GM18511 (cell line): ENCODE data around the gene FOXK2.
"Not testable (repeated sequence)": the region's sequence is repeated elsewhere in the genome, so short reads cannot be mapped to it uniquely, and the experiment has no call there.

Experiments
- ATAC-seq: cut with Tn5 transposase; IDR thresholded peaks from one replicate; pipeline ENCODE4 v1.9.1; 2021; ENCODE audit warnings: mild to moderate bottlenecking, moderate library complexity; ENCODE audit not compliant: unreplicated experiment

Gene FOXK2

GRCh38 chr17:82528484-82529265 is 9.1 kb downstream of the FOXK2 start:
- ATAC-seq, result no peak

GRCh38 chr17:82529914-82530300 is 10.4 kb downstream of the FOXK2 start:
- no peak for ATAC-seq

- no peak for ATAC-seq
Observed at GRCh38 chr17:82531431-82531881, 11.9 kb downstream of the FOXK2 start.

GRCh38 chr17:82534401-82534812 is 14.9 kb downstream of the FOXK2 start:
- ATAC-seq, result no peak

- ATAC-seq, result no peak
Observed at GRCh38 chr17:82536512-82537201, 17.1 kb downstream of the FOXK2 start.

GRCh38 chr17:82537228-82537627 is 17.7 kb downstream of the FOXK2 start:
- not testable (repeated sequence) for ATAC-seq

- not testable (repeated sequence) for ATAC-seq
Observed at GRCh38 chr17:82539076-82539475, 19.5 kb downstream of the FOXK2 start.

GRCh38 chr17:82542439-82542838 is 22.9 kb downstream of the FOXK2 start:
- no peak for ATAC-seq

- ATAC-seq, result no peak
Observed at GRCh38 chr17:82544431-82545070, 25.0 kb downstream of the FOXK2 start.

GRCh38 chr17:82545071-82545462 is 25.5 kb downstream of the FOXK2 start:
- ATAC-seq, result no peak

- ATAC-seq, result no peak
Observed at GRCh38 chr17:82547981-82548380, 28.4 kb downstream of the FOXK2 start.

GRCh38 chr17:82548681-82549303 is 29.3 kb downstream of the FOXK2 start:
- ATAC-seq, result no peak

- ATAC-seq, result peak; percentile 80
Observed at GRCh38 chr17:82551779-82552457, 32.4 kb downstream of the FOXK2 start.

GRCh38 chr17:82552580-82552979 is 33.0 kb downstream of the FOXK2 start:
- ATAC-seq, result no peak

GRCh38 chr17:82553210-82553930 is 33.8 kb downstream of the FOXK2 start:
- ATAC-seq, result no peak

GRCh38 chr17:82557510-82557909 is 38.0 kb downstream of the FOXK2 start:
- not testable (repeated sequence) for ATAC-seq

GRCh38 chr17:82559566-82560251 is 40.2 kb downstream of the FOXK2 start:
- no peak for ATAC-seq

- no peak for ATAC-seq
Observed at GRCh38 chr17:82560252-82560642, 40.7 kb downstream of the FOXK2 start.

- ATAC-seq, result no peak
Observed at GRCh38 chr17:82560802-82561428, 41.4 kb downstream of the FOXK2 start.
